Fibroblast of skin of left quadriceps (primary cell): ENCODE results near the gene MRGPRX4.

Experiments
- DNase-seq, 2 experiments: peaks; one replicate each; pipeline ENCODE4 v3.0.0-alpha.2; 2013; ENCODE audit warnings: low read depth in 2 of 2

Gene MRGPRX4

DNA sequence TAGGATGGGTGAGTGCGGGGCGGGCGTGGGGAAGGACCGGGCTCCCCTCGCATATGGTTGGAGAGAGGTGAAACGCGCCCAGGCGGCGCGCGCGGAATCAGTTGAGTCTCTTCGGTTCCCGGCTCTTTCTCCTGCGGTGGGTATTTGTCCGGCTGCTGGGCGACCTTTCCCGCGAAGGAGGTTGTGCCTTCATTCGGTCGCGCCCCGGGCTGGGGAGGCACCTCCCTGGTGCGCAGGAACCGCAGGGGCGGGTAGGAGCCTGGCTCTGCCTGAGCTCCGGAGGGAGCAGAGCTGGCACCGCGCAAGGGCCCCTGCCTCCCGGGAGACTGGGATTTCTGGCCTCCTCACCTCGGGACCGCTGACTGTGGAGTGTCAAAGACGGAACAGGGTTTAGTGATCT lies 36.4 kb downstream of the MRGPRX4 start:
- no peak for DNase-seq

DNA sequence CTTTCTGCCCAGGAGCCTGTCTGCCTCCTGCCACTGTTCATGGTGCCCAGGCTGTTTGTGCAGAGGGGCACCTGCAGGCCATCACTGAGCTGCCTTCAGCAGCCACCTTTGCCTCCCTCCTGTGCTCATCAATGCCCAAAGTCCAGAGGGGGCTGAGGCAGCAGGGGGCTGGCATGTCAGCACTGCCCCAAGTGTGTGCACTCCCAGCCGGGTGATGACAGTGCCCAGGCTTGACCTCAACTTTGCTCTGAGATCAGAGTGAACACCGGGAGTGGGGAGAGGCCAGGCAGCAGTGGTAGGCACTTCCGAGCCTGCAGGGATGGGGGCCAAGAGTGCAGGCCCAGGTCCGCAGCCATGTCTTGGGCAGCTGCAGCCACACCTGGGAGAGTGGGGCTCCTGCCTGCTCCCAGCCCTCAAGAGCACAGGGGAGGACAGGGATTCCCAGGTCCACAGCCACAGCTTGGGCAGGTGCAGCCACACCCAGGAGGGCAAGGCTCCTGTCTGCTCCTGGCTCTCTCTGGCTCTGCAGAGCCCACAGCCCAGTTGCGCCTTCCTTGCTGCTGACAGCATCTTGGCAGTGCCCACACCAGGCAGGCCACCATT lies 48.7 kb downstream of the MRGPRX4 start:
- DNase-seq = no peak

DNA sequence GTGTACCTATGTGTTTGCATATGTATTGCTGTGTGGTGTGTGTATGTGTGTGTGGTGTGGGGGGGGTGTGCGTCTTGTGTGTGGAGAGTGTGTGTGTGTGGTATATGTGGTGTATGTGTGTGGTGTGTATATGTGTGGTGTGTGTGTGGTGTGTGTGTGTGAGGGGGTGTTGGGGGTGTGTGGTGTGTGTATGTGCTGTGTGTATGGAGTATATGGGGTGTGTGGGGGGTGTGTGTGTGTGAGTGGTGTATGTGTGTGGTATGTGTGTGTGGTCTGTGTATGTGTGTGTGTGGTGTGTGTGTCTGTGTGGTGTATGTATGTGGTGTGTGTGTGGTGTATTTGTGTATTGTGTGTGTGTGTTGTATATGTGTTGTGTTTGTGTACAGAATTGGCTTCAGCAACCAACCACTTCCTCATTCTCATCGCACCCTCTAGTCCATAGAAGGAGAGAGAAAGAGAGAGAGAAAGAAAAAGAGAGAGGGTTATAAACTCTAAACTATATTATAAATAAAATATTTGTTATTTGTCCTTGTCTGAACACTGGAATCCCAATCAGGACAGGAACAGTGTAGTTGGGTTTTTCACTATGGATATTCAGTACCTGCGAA lies 50.3 kb downstream of the MRGPRX4 start:
- no peak for DNase-seq
